Activated CD8-positive, alpha-beta memory T cell treated with anti-CD3 and anti-CD28 coated beads for 48 hours (primary cell): Measurements from ENCODE around the gene DPH2.

Source experiments
- DNase-seq, 3 experiments: peaks; one replicate each; pipeline ENCODE4 v3.0.0-alpha.2; 2020; ENCODE audit warnings: low read depth in 2 of 3, low spot score in 2 of 3

Gene DPH2

GRCh38 chr1:43968348-43968948 is 1.4 kb upstream of the DPH2 start:
- DNase-seq, result no peak

GRCh38 chr1:43969416-43969745 is 429 bp upstream of the DPH2 start:
- no peak for DNase-seq

GRCh38 chr1:43970502-43970901 is 692 bp downstream of the DPH2 start:
- DNase-seq, result no peak

- no peak for DNase-seq
Observed at GRCh38 chr1:43970911-43971310, 1.1 kb downstream of the DPH2 start.

GRCh38 chr1:43971336-43971980 is 1.6 kb downstream of the DPH2 start:
- no peak for DNase-seq

GRCh38 chr1:43973981-43974442 is 4.2 kb downstream of the DPH2 start:
- no peak for DNase-seq

GRCh38 chr1:43974443-43975248 is 4.8 kb downstream of the DPH2 start, which contains the start of gene ATP6V0B:
ATP6V0B (plus strand) TSS chr1:43974960; CDS start chr1:43975041, 81 bp downstream.
- peak; percentile 88 to 94 (median 89) for DNase-seq

GRCh38 chr1:43975249-43975961 is 5.6 kb downstream of the DPH2 start:
- no peak for DNase-seq

- DNase-seq, result no peak
Observed at GRCh38 chr1:43976045-43976444, 6.2 kb downstream of the DPH2 start.

GRCh38 chr1:43976890-43977289 is 7.1 kb downstream of the DPH2 start:
- DNase-seq, result no peak

GRCh38 chr1:43977376-43978263 is 7.8 kb downstream of the DPH2 start:
- no peak for DNase-seq

- DNase-seq, result no peak
Observed at GRCh38 chr1:43978264-43978550, 8.4 kb downstream of the DPH2 start.

GRCh38 chr1:43978551-43979260 is 8.9 kb downstream of the DPH2 start, which contains the start of gene B4GALT2:
B4GALT2 (plus strand) TSS chr1:43979210; CDS start chr1:43981161, 1,951 bp downstream.
- DNase-seq, result peak in 1 of 3 experiments; percentile 38

GRCh38 chr1:43979261-43979527 is 9.4 kb downstream of the DPH2 start:
- no peak for DNase-seq

- no peak for DNase-seq
Observed at GRCh38 chr1:43979528-43980254, 9.9 kb downstream of the DPH2 start.

GRCh38 chr1:43980255-43981134 is 10.7 kb downstream of the DPH2 start:
- no peak for DNase-seq

GRCh38 chr1:43981135-43981491 is 11.3 kb downstream of the DPH2 start:
- DNase-seq, result no peak

- no peak for DNase-seq
Observed at GRCh38 chr1:43981636-43982035, 11.8 kb downstream of the DPH2 start.

GRCh38 chr1:43982241-43982640 is 12.4 kb downstream of the DPH2 start:
- no peak for DNase-seq
